Tibial nerve (tissue), 4 donors: ENCODE results near the gene PRORP. TPM values are rescaled to one million over a fixed set of nuclear protein-coding genes. Genes with fewer than 3 reads are reported as not detected.

ENCODE experiments used
- DNase-seq, 2 donors: peaks; one replicate each; pipeline ENCODE4 v3.0.0-alpha.2; 2019; ENCODE audit warnings: low spot score in 2 of 2
- H3K27ac ChIP-seq, 4 donors: fragments of 200-600 bp; sonication (generic) in 3 of 4; one replicate each; pipeline ENCODE4 v1.5.1; 2017 to 2019; ENCODE audit warnings: mild to moderate bottlenecking in 1 of 4
- H3K27me3 ChIP-seq, 2 donors: fragments of 200-600 bp; sonication (generic) in 1 of 2; one replicate each; pipeline versions ENCODE4 v1.5.1 to v1.6.0; 2017 to 2019
- H3K36me3 ChIP-seq, 3 donors: fragments of 200-600 bp; sonication (generic); one replicate each; pipeline ENCODE4 v1.5.1; 2018 to 2019
- H3K4me1 ChIP-seq, 4 donors: fragments of 200-600 bp; sonication (generic) in 3 of 4; one replicate each; pipeline ENCODE4 v1.5.1; 2017 to 2019
- H3K4me3 ChIP-seq, 4 donors: fragments of 200-600 bp; sonication (generic) in 3 of 4; one replicate each; pipeline ENCODE4 v1.5.1; 2017 to 2019; ENCODE audit warnings: mild to moderate bottlenecking in 1 of 4, moderate library complexity in 1 of 4
- H3K9me3 ChIP-seq, 4 donors: fragments of 200-600 bp; sonication (generic) in 3 of 4; one replicate each; pipeline ENCODE4 v1.5.1; 2017 to 2019
- CTCF ChIP-seq, 5 experiments: fragments of 200-600 bp in 3 of 5; fragments of 450-650 bp in 2 of 5; sonication (generic) in 3 of 5; IDR thresholded peaks; one replicate each; pipeline ENCODE4 v1.5.1; 2016 to 2019; ENCODE audit warnings: antibody characterized with exemption in 5 of 5, mild to moderate bottlenecking in 3 of 5, moderate library complexity in 2 of 5
- EP300 ChIP-seq, 2 donors: sonication (generic); formaldehyde crosslinking; IDR thresholded peaks; one replicate each; pipeline ENCODE4 v1.6.1; 2017; ENCODE audit warnings: antibody characterized with exemption in 2 of 2, mild to moderate bottlenecking in 1 of 2
- POLR2A ChIP-seq, 2 donors: fragments of 450-650 bp; IDR thresholded peaks; one replicate each; pipeline ENCODE4 v1.6.1; 2017; ENCODE audit warnings: antibody characterized with exemption in 2 of 2, mild to moderate bottlenecking in 2 of 2, moderate library complexity in 2 of 2
- WGBS, 2 donors: methylation state at CpG; one replicate each; pipeline ENCODE4 v1.1.5; 2018; 5-methylcytosine and 5-hydroxymethylcytosine counted together
- total RNA-seq, 4 donors: library from RNA; depleted of rRNA; stranded (reverse); fragments of >200 nt; gene quantifications; one replicate each; pipeline ENCODE4 v1.1.0, GENCODE V29; 2016

PRORP gene
- total RNA-seq, 4 donors from 2014 or later, result 20.5 to 31.2 (median 25.8) TPM

GRCh38 chr14:35121026-35121886 lies 1.1 kb upstream of the PRORP start:
- no peak for TF ChIP-seq POLR2A (IDR thresholded peaks at IDR 0.05)
- TF ChIP-seq EP300 (IDR thresholded peaks at IDR 0.05), result no peak
- TF ChIP-seq CTCF (IDR thresholded peaks at IDR 0.05), result no peak
- H3K4me1 ChIP-seq, result peaks cover 0 to 49% (median 15%) of the 10 kb centered on the region in 4 donors
- WGBS, 2 donors, result 19 to 21% methylated on average over 34 of the region's 34 CpGs

GRCh38 chr14:35122696-35123387 lies 490 bp downstream of the PRORP start:
- 4 to 6% methylated on average over 23 of the region's 23 CpGs for WGBS, 2 donors
- Histone ChIP-seq H3K36me3 (peaks cover 0 to 11% (median 0%) of the 10 kb centered on the region in 3 donors), H3K4me3 (peak overlapping the region; percentile 57 to 92 (median 71)), H3K27me3 (no peaks in the 10 kb centered on the region), H3K4me1 (peaks cover 0 to 49% (median 15%) of the 10 kb centered on the region in 4 donors), H3K27ac (peak overlapping the region; percentile 92 to 99 (median 96)), H3K9me3 (no peaks in the 10 kb centered on the region)
- DNase-seq, result no peak
- TF ChIP-seq EP300 (IDR thresholded peaks at IDR 0.05), result no peak
- TF ChIP-seq POLR2A (IDR thresholded peaks at IDR 0.05), result no peak
- no peak for TF ChIP-seq CTCF (IDR thresholded peaks at IDR 0.05)

More at GRCh38 chr14:35121026-35121886, 1.1 kb upstream of the PRORP start:
- Histone ChIP-seq H3K4me3 (peak overlapping the region; percentile 57 to 92 (median 71)), H3K27me3 (no peaks in the 10 kb centered on the region), H3K27ac (peak overlapping the region; percentile 92 to 99 (median 96)), H3K36me3 (peaks cover 0 to 13% (median 0%) of the 10 kb centered on the region in 3 donors), H3K9me3 (no peaks in the 10 kb centered on the region)
- DNase-seq, result peak in 1 of 2 donors; percentile 10

- H3K27me3 ChIP-seq, result no peaks in the 10 kb centered on the region
- TF ChIP-seq POLR2A (IDR thresholded peaks at IDR 0.05) (no peak), CTCF (IDR thresholded peaks at IDR 0.05) (no peak), EP300 (IDR thresholded peaks at IDR 0.05) (no peak)
- peaks cover 0 to 13% (median 0%) of the 10 kb centered on the region in 3 donors for H3K36me3 ChIP-seq
- peak overlapping the region in 2 of 4 donors; percentile 95 to 97 for H3K27ac ChIP-seq
- H3K9me3 ChIP-seq, result no peaks in the 10 kb centered on the region
- H3K4me1 ChIP-seq, result peaks cover 0 to 46% (median 15%) of the 10 kb centered on the region in 4 donors
- no peak for DNase-seq
- WGBS, 2 donors, result 50 to 55% methylated on average over 3 of the region's 3 CpGs
- H3K4me3 ChIP-seq, result peak overlapping the region in 2 of 4 donors; percentile 59 to 83
Observed at GRCh38 chr14:35123388-35123703, 994 bp downstream of the PRORP start.

GRCh38 chr14:35124127-35124526 lies 1.8 kb downstream of the PRORP start:
- DNase-seq, result no peak

More at GRCh38 chr14:35124127-35124526, 1.8 kb downstream of the PRORP start:
- peaks cover 0 to 40% (median 15%) of the 10 kb centered on the region in 4 donors for H3K4me1 ChIP-seq
- 85 to 97% methylated on average over 1 of the region's 1 CpG for WGBS, 2 donors
- H3K4me3 ChIP-seq, result no peak overlapping the region
- no peak for TF ChIP-seq CTCF (IDR thresholded peaks at IDR 0.05)
- no peak for TF ChIP-seq POLR2A (IDR thresholded peaks at IDR 0.05)
- TF ChIP-seq EP300 (IDR thresholded peaks at IDR 0.05), result no peak
- H3K27ac ChIP-seq, result no peak overlapping the region
- H3K27me3 ChIP-seq, result no peaks in the 10 kb centered on the region
- no peaks in the 10 kb centered on the region for H3K9me3 ChIP-seq
- H3K36me3 ChIP-seq, result peaks cover 0 to 15% (median 0%) of the 10 kb centered on the region in 3 donors
